BE2C (cell line): ENCODE data around the gene CYRIA.

ENCODE experiments used
- DNase-seq: peaks from one replicate; pipeline ENCODE4 v3.0.0-alpha.2; 2020
- H3K27me3 ChIP-seq: fragments of 250-450 bp; sonication (Bioruptor Pico); 2 replicates; pipeline ENCODE4 v1.5.1; 2020; ENCODE audit warnings: mild to moderate bottlenecking
- H3K36me3 ChIP-seq: fragments of 250-450 bp; sonication (Bioruptor Pico); 2 replicates; pipeline ENCODE4 v1.5.1; 2020; ENCODE audit warnings: mild to moderate bottlenecking
- H3K4me1 ChIP-seq: fragments of 250-450 bp; sonication (Bioruptor Pico); 2 replicates; pipeline ENCODE4 v1.5.1; 2020
- H3K4me3 ChIP-seq: 2 replicates; pipeline ENCODE4 v1.5.1; 2011; ENCODE audit warnings: low read depth, low read length
- H3K9me3 ChIP-seq: fragments of 250-450 bp; sonication (Bioruptor Pico); 2 replicates; pipeline ENCODE4 v1.5.1; 2020
- TF ChIP-seq, protein P1 (sequence below): IDR thresholded peaks from 2 replicates; pipeline ENCODE4 v1.5.1; 2012; ENCODE audit warnings: mild to moderate bottlenecking, low read depth, low read length

The CYRIA gene

DNA sequence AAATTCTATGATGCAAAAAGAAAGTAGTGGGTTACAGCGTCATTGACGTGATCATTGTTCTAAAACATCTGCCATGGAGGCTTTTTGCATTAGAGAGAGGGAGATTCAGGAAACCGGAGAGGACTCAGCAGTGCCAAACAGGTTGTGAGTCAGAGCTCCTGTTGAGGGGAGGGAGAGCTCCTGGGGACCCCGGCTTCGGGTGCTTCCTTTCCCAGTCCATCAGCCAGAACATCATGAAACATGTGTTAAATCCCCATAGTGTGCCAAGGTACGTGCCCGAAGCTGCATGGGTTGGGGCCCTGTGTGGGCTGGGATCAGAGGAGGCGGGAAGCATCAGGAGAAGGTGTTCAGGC, 791 bp upstream of the CYRIA start:
- no peak for DNase-seq
- H3K9me3 ChIP-seq = no peaks in the 10 kb centered on the region
- H3K36me3 ChIP-seq = no peaks in the 10 kb centered on the region
- no peak overlapping the region for H3K4me3 ChIP-seq
- H3K27me3 ChIP-seq = peaks cover 25% of the 10 kb centered on the region
- TF ChIP-seq, protein P1, sequence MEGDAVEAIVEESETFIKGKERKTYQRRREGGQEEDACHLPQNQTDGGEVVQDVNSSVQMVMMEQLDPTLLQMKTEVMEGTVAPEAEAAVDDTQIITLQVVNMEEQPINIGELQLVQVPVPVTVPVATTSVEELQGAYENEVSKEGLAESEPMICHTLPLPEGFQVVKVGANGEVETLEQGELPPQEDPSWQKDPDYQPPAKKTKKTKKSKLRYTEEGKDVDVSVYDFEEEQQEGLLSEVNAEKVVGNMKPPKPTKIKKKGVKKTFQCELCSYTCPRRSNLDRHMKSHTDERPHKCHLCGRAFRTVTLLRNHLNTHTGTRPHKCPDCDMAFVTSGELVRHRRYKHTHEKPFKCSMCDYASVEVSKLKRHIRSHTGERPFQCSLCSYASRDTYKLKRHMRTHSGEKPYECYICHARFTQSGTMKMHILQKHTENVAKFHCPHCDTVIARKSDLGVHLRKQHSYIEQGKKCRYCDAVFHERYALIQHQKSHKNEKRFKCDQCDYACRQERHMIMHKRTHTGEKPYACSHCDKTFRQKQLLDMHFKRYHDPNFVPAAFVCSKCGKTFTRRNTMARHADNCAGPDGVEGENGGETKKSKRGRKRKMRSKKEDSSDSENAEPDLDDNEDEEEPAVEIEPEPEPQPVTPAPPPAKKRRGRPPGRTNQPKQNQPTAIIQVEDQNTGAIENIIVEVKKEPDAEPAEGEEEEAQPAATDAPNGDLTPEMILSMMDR = no peak
- no peaks in the 10 kb centered on the region for H3K4me1 ChIP-seq

DNA sequence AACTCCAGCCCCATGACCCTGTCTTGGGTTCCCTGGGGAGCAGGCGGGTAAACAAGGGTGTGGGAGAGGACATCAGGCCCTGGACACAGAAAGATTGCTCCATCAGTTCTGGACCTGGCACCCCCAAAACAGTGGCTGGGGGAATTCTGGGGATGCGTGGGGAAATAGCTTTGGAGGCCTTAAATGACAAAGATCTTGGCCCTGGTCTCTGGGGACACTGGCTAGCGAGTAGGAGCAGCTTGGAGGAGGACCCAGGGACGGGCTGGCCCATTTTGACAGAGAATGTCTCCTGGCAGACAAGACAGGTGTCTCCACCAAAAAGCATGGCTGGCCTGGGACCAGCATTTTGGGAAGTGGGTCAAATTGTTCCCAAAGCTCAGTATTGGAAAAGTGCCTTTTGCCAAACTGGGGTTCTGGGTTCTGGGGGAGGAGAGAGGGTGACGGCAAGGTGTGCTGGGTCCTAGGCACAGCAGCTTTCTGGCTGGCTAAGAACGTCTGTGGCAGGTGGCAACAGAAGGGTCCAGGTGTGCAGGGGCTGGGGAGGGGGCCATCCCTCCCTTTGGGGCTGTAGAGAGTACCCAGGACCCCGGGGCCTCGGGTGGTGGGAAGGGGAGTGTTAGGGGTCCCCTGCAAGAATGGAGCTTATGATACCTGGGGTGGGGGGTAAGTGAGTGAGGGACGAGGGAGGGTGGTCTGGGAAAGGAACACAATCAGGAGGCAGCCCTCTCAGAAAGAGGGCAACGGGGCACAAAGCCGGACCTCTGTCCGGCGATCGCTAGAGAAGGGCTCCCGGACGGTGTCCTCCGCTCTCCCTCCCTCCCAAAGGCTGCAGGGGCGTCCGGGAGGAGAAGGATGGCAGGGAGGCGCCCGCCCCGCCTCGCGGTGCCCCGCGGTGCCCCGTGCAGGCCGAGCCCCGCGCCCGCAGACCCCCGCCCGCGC, 556 bp downstream of the CYRIA start:
- TF ChIP-seq, protein P1 = no peak
- Histone ChIP-seq H3K4me3 (peak overlapping the region; percentile 41), H3K27me3 (peaks cover 25% of the 10 kb centered on the region), H3K4me1 (no peaks in the 10 kb centered on the region), H3K36me3 (no peaks in the 10 kb centered on the region), H3K9me3 (no peaks in the 10 kb centered on the region)
- DNase-seq = no peak

DNA sequence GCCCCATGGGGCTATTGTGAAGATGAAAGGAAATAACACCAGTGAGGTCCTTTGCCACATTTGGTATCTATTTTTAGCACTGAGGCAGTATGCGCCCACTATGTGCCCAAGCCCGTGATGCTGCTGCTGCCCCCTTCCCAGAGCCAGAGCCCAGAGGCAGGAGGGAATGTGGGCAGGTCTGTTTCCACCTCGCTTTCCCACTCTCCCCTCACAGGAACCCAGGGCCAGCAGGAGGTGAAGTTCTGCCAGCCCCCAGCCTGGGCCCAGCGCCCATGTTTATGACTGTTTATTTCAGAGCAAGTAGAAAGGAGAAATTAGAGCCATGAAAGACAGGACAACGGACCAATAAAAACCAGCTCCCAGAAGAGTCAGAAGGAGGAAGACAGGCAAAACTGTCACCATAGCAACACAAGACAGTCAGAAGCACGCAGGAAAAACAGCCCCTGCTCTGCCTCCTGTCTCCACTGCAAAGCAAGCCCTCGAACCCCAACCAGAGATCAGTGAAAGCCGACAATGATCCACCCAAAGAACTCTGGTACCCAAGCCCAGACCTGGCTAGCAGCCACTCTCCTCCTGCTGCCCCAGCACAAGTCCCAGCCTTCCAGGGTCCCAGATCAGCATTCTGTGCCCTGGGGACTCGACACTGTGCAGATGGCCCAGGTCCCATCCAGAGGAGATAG, 1.4 kb downstream of the CYRIA start:
- Histone ChIP-seq H3K9me3 (no peaks in the 10 kb centered on the region), H3K36me3 (no peaks in the 10 kb centered on the region), H3K4me3 (no peak overlapping the region), H3K27me3 (peaks cover 25% of the 10 kb centered on the region), H3K4me1 (no peaks in the 10 kb centered on the region)
- TF ChIP-seq, protein P1 = no peak
- peak; percentile 23 for DNase-seq

DNA sequence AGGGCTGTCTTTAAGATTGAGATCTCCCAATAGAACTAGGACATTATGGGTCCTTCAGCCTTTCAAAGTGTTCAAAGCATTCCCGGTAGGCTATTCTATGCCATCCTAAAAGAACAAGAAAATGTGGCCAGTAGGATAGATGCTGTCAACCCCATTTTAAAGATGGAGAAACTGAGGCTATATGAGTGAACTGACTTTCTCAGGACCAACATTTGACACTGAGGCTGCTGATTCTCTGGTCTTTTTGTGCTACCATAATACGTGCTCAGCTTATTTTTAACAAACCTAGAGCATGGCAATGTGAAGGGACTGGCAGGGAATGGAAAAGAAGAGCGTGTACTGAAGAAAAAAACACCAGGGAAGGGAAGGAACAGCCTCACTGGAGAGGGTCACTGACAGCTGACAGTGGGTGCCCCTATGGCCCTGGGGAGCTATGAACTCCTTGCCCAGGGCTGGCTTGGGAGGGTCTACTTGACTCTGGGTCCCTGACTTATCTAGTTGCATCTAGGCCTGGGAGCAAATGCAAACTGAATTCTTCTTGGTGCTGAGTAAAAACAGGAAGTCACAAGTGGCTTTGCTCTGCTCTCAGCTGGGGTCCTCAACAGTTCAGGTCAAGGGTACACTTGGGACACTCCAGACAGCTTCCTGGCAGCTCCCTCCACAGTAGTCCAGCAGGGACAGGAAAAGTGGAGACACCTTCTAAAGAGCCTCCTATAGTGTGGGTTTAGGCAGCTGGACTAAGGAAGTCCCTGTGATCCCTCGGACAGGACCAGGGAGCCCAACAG, 2.3 kb downstream of the CYRIA start:
- TF ChIP-seq, protein P1 = no peak
- no peaks in the 10 kb centered on the region for H3K4me1 ChIP-seq
- H3K36me3 ChIP-seq = no peaks in the 10 kb centered on the region
- no peaks in the 10 kb centered on the region for H3K9me3 ChIP-seq
- DNase-seq = no peak
- H3K4me3 ChIP-seq = no peak overlapping the region
- peaks cover 25% of the 10 kb centered on the region for H3K27me3 ChIP-seq

DNA sequence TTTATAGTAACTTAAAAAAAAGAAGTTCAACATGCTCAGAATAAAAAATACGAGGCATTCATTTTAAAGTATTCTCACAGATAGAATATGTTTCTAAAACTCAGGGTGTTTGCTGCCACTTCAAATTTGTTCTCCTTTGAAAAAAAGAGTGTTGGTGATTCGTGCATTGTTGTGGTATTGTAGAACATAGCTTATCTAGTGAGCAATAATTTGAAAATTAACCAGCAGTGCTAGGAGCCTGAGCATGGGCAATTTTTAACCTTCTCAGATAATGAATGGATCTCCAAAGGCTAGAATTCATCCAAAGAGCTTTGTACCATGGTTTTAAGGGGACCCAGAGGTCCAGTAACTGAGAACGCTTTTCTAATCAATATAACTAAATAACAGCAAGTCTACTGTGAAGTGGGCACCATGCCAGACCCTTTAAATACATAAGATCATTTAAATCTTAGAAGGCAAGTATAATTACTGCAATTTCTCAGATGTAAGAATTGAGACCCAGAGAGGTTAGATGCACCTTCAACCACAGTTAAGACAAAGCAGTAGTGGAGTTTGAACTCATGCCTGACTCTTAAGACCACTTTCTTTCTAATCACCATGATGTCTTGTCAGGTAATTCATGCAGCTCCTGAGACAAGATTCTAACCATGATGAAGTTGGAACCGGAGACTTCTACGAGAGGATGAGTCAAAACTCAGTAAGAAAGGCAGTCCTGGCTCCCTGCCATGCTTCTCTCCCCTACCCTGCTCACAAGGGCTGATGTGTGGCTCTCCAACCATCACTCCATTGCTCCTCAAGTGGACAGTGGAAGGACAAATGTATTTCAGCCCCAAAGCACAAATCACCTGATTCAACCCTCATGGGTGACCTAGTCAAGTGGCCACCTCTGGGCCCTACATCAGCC, 3.4 kb downstream of the CYRIA start:
- TF ChIP-seq, protein P1 = no peak
- DNase-seq = no peak
- Histone ChIP-seq H3K27me3 (peaks cover 25% of the 10 kb centered on the region), H3K36me3 (no peaks in the 10 kb centered on the region), H3K4me3 (no peak overlapping the region), H3K4me1 (no peaks in the 10 kb centered on the region), H3K9me3 (no peaks in the 10 kb centered on the region)
